Liver (tissue), 9 donors: ENCODE measurements around the gene CCL19. TPM values are rescaled to one million over a fixed set of nuclear protein-coding genes. Genes with fewer than 3 reads are reported as not detected.
A peak's percentile ranks its signal among the peaks of the same experiment; 100 is the strongest.

Experiments
- DNase-seq: peaks from one replicate; pipeline ENCODE4 v3.0.0-alpha.2; 2017; ENCODE audit warnings: low spot score
- H3K27ac ChIP-seq, 2 donors: one replicate each; pipeline ENCODE4 v1.7.0; 2013; ENCODE audit warnings: inconsistent platforms in 2 of 2, low read length in 2 of 2, control low read depth in 1 of 2, low read depth in 1 of 2, mild to moderate bottlenecking in 1 of 2
- H3K27me3 ChIP-seq, 4 donors: one replicate each; pipeline versions ENCODE4 v1.6.1 to v1.7.0; 2013; ENCODE audit warnings: low read length in 3 of 4, inconsistent platforms in 1 of 4, mild to moderate bottlenecking in 1 of 4, moderate library complexity in 1 of 4; ENCODE audit not compliant: control insufficient read depth in 4 of 4, insufficient read depth in 4 of 4
- H3K36me3 ChIP-seq, 4 donors: one replicate each; pipeline versions ENCODE4 v1.6.1 to v1.7.0; 2013; ENCODE audit warnings: low read length in 3 of 4, mild to moderate bottlenecking in 3 of 4, low read depth in 1 of 4, moderate library complexity in 1 of 4; ENCODE audit not compliant: control insufficient read depth in 4 of 4, insufficient read depth in 3 of 4
- H3K4me1 ChIP-seq, 4 donors: one replicate each; pipeline versions ENCODE4 v1.6.1 to v1.7.0; 2013; ENCODE audit warnings: low read length in 3 of 4, mild to moderate bottlenecking in 3 of 4, moderate library complexity in 1 of 4; ENCODE audit not compliant: control insufficient read depth in 4 of 4, insufficient read depth in 4 of 4
- H3K4me3 ChIP-seq, 3 donors: one replicate each; pipeline versions ENCODE4 v1.6.1 to v1.7.0; 2013; ENCODE audit warnings: low read length in 3 of 3, control low read depth in 1 of 3, low read depth in 1 of 3, mild to moderate bottlenecking in 1 of 3
- H3K9ac ChIP-seq, 2 donors: one replicate each; pipeline ENCODE4 v1.7.0; 2013; ENCODE audit warnings: low read length in 2 of 2, mild to moderate bottlenecking in 2 of 2, moderate library complexity in 2 of 2, control low read depth in 1 of 2, low read depth in 1 of 2
- H3K9me3 ChIP-seq, 4 donors: one replicate each; pipeline versions ENCODE4 v1.6.1 to v1.7.0; 2013; ENCODE audit warnings: low read length in 3 of 4; ENCODE audit not compliant: control insufficient read depth in 4 of 4
- ATF3 ChIP-seq: IDR thresholded peaks from 2 replicates; pipeline ENCODE4 v1.6.1; 2016; ENCODE audit warnings: antibody characterized with exemption
- CTCF ChIP-seq: fragments of 150-350 bp; IDR thresholded peaks from 2 replicates; pipeline ENCODE4 v1.5.1; 2017; ENCODE audit warnings: improper control_type of control experiment, low read depth, low read length; ENCODE audit not compliant: missing input control
- EGR1 ChIP-seq, 2 donors: IDR thresholded peaks; 2 replicates each; pipeline ENCODE4 v1.6.1; 2016 to 2018; ENCODE audit warnings: antibody characterized with exemption in 2 of 2, low read depth in 2 of 2
- FOXA2 ChIP-seq: IDR thresholded peaks from 2 replicates; pipeline ENCODE4 v1.6.1; 2016; ENCODE audit warnings: antibody characterized with exemption
- GABPA ChIP-seq, 2 donors: IDR thresholded peaks in 1 of 2; conservative IDR thresholded peaks in 1 of 2; 2 replicates each; pipeline ENCODE4 v1.6.1; 2016; ENCODE audit warnings: antibody characterized with exemption in 2 of 2, mild to moderate bottlenecking in 1 of 2, moderate library complexity in 1 of 2
- HNF4A ChIP-seq, 2 donors: conservative IDR thresholded peaks; 2 replicates each; pipeline ENCODE4 v1.6.1; 2016; ENCODE audit warnings: antibody characterized with exemption in 2 of 2, mild to moderate bottlenecking in 2 of 2
- HNF4G ChIP-seq: IDR thresholded peaks from 2 replicates; pipeline ENCODE4 v1.6.1; 2016; ENCODE audit warnings: antibody characterized with exemption
- JUND ChIP-seq, 2 donors: IDR thresholded peaks; 2 replicates each; pipeline ENCODE4 v1.6.1; 2016; ENCODE audit warnings: antibody characterized with exemption in 2 of 2
- NR2F2 ChIP-seq: IDR thresholded peaks from 2 replicates; pipeline ENCODE4 v1.6.1; 2016; ENCODE audit warnings: antibody characterized with exemption
- RAD21 ChIP-seq, 2 donors: IDR thresholded peaks; 2 replicates each; pipeline ENCODE4 v1.6.1; 2016; ENCODE audit warnings: antibody characterized with exemption in 2 of 2, mild to moderate bottlenecking in 2 of 2
- REST ChIP-seq: IDR thresholded peaks from 2 replicates; pipeline ENCODE4 v1.6.1; 2016; ENCODE audit warnings: antibody characterized with exemption, mild to moderate bottlenecking
- RXRA ChIP-seq, 2 donors: IDR thresholded peaks; 2 replicates each; pipeline ENCODE4 v1.6.1; 2017 to 2018; ENCODE audit warnings: antibody characterized with exemption in 2 of 2, mild to moderate bottlenecking in 1 of 2
- SP1 ChIP-seq: IDR thresholded peaks from 2 replicates; pipeline ENCODE4 v1.6.1; 2018; ENCODE audit warnings: antibody characterized with exemption, mild to moderate bottlenecking
- TAF1 ChIP-seq: conservative IDR thresholded peaks from 2 replicates; pipeline ENCODE4 v1.6.1; 2016; ENCODE audit warnings: antibody characterized with exemption, mild to moderate bottlenecking
- YY1 ChIP-seq: IDR thresholded peaks from 2 replicates; pipeline ENCODE4 v1.6.1; 2016; ENCODE audit warnings: antibody characterized with exemption, mild to moderate bottlenecking
- ZBTB33 ChIP-seq: IDR thresholded peaks from 2 replicates; pipeline ENCODE4 v1.6.1; 2016; ENCODE audit warnings: antibody characterized with exemption
- WGBS: extraction: QIAGEN DNeasy Blood & Tissue Kit; methylation state at CpG from one replicate; pipeline ENCODE4 v1.1.7; 2013; 5-methylcytosine and 5-hydroxymethylcytosine counted together
- polyA plus RNA-seq, 2 donors: library from polyadenylated mRNA; stranded (reverse) in 1 of 2; unstranded in 1 of 2; fragments of 200-250 nt in 1 of 2; fragments of >200 nt in 1 of 2; fragmentation: Nextera tagmentation in 1 of 2; extraction: Ambion mirVana in 1 of 2; gene quantifications; one replicate each; pipeline versions ENCODE4 v1.2.1 to v1.2.3, GENCODE V29; 2013 to 2015
- total RNA-seq, 2 donors: library from RNA; depleted of rRNA; stranded (reverse); fragments of >200 nt; gene quantifications; one replicate each; pipeline ENCODE4 v1.2.3, GENCODE V29; 2014
- donor health status: healthy.
- donor health status: healthy.
- donor health status: healthy.
- donor health status: healthy.
- donor health status: healthy.

Gene CCL19
- total and polyA plus RNA-seq, 4 donors, result 0.33 to 2.9 (median 0.65) TPM; not detected in 1

- Histone ChIP-seq H3K27ac (peak within 1 kb of the TSS in 1 of 2 donors; percentile 13), H3K36me3 (no peaks in the 10 kb centered on the region), H3K9me3 (no peaks in the 10 kb centered on the region), H3K4me1 (peaks cover 0 to 10% (median 2%) of the 10 kb centered on the region in 4 donors), H3K4me3 (no peak within 1 kb of the TSS), H3K9ac (no peak within 1 kb of the TSS), H3K27me3 (no peaks in the 10 kb centered on the region)
- no peak for DNase-seq
- WGBS, result 64% methylated on average over 2 of the region's 2 CpGs
- no peak for TF ChIP-seq JUND (IDR thresholded peaks at IDR 0.05)
- no peak for TF ChIP-seq GABPA (IDR thresholded peaks at IDR 0.05 in 1 of 2, conservative IDR thresholded peaks at IDR 0.05 in 1 of 2)
- no peak for TF ChIP-seq REST
- peak; percentile 15 for TF ChIP-seq SP1
- no peak for TF ChIP-seq ZBTB33
Measured at GRCh38 chr9:34710023-34710422, 18.9 kb upstream of the CCL19 start, which contains the start of gene CCL21. Gene CCL21 (minus strand): TSS chr9:34710136. CDS start chr9:34710066, 70 bp downstream.

- DNase-seq, result no peak
- TF ChIP-seq NR2F2, result no peak
- TF ChIP-seq SP1, result no peak
- TF ChIP-seq RXRA (IDR thresholded peaks at IDR 0.05), result no peak
- TF ChIP-seq FOXA2, result no peak
- no peak for TF ChIP-seq YY1
- no peak for TF ChIP-seq REST
- no peak for TF ChIP-seq GABPA (IDR thresholded peaks at IDR 0.05 in 1 of 2, conservative IDR thresholded peaks at IDR 0.05 in 1 of 2)
- no peak for TF ChIP-seq TAF1
- no peak for TF ChIP-seq JUND (IDR thresholded peaks at IDR 0.05)
- no peak for TF ChIP-seq ZBTB33
- no peak for TF ChIP-seq ATF3
- TF ChIP-seq HNF4G, result no peak
- no peak for TF ChIP-seq RAD21 (IDR thresholded peaks at IDR 0.05)
- TF ChIP-seq EGR1 (IDR thresholded peaks at IDR 0.05; ENCODE audit: low read depth in 2 of 2), result no peak
- no peak for TF ChIP-seq CTCF
- TF ChIP-seq HNF4A (conservative IDR thresholded peaks at IDR 0.05), result no peak
Measured at GRCh38 chr9:34709196-34709978, 18.3 kb upstream of the CCL19 start.

More at GRCh38 chr9:34709196-34709978, 18.3 kb upstream of the CCL19 start:
- 91% methylated on average over 9 of the region's 9 CpGs for WGBS
- no peak overlapping the region for H3K9ac ChIP-seq
- no peaks in the 10 kb centered on the region for H3K36me3 ChIP-seq
- H3K27ac ChIP-seq, result peak overlapping the region in 1 of 2 donors; percentile 13
- no peaks in the 10 kb centered on the region for H3K27me3 ChIP-seq
- H3K4me3 ChIP-seq, result no peak overlapping the region
- H3K4me1 ChIP-seq, result peaks cover 0 to 10% (median 2%) of the 10 kb centered on the region in 4 donors
- H3K9me3 ChIP-seq, result no peaks in the 10 kb centered on the region
